HG02852 (cell line): Measurements from ENCODE around the gene CDKN1C.

Experiments used
- ATAC-seq: cut with Tn5 transposase; IDR thresholded peaks from one replicate; pipeline ENCODE4 v1.9.1; 2021; ENCODE audit warnings: mild to moderate bottlenecking, moderate library complexity; ENCODE audit not compliant: unreplicated experiment

The CDKN1C gene

DNA sequence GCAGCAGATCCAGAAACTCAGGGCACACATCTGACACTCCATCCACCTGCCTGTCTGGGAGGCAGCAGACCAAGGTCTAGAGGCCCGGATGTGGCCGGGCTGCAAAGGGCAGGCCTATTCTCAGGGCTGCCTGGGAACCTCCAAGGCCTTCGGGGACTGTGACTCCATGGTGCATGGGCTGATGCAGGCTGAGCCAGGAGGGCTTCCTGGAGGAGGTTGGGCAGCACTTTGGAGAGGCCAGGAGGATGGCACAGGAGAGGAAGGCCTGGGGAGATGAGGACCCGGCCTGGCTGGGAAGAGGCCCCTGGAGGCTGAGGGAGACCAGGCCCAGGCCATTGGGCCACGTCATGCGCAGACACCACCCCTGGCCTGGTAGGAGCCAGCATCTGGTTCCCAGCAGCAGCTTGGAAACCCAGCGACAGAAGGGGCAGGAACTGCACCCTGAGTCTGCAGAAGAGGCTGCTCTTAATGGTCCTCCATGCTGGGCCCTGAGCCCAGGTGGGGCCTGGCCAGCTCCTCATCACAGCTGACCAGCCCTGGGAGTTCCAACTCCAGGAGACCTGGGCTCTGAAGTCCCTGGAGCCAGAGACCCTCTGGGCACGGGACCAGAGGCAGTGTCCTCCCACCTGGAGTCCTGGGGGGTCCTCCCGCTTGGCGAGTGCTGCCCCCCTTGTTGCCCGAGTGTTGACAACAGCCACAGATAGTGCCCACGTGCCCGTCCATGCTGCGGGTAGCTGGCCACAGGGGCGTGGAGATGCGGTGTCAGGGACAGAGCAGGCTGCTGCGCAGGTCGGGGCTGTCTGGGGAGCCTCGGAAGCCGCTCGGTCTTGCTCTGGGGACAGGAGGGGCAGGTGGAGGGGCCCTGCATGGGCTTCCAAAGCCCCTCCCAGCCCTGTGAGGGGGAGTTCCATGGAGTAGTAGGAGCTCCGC is 38.1 kb upstream of the CDKN1C start:
- no peak for ATAC-seq

GRCh38 chr11:2922655-2923054 is 37.1 kb upstream of the CDKN1C start:
- ATAC-seq: no peak

GRCh38 chr11:2921742-2922493 is 36.3 kb upstream of the CDKN1C start:
- ATAC-seq: no peak

DNA sequence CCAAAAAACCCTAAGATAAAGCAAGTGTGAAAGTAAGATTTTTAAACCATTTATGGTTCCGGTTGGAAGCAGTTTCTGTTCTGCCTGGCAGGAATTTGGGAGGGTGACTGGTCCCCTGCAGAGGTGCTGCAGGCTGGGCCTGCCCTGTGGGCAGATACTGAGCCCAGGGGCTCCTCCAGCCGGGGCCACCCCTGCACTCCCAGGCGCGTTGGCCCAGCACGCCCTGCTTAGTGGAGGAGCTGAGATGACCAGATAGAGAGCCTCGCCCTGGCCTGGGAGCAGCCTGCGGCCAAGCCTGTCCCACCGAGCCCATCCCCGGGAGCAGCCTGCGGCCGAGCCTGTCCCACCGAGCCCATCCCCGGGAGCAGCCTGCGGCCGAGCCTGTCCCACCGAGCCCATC is 35.7 kb upstream of the CDKN1C start:
- ATAC-seq: no peak

- ATAC-seq: no peak
Measured at GRCh38 chr11:2920343-2920742, 34.8 kb upstream of the CDKN1C start.

DNA sequence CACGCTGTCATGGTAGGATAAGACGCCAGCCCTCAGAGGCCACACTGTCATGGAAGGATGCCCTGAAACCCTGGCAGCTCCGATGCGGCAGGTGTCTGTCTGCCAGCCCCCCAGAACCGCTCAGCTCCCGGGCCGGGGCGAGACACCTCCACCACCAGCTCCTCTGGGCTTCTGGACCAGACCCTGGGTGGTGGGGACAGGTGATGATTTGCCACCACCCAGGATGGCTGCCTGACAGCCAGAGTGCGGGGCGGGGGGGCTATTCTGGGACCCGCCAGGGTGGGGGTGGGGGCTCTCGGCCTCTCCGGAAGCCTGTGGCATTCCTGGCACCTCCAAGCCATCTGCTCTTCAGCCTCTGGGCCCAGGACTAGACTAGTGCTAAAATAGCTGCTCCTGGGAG is 34.3 kb upstream of the CDKN1C start:
- no peak for ATAC-seq

DNA sequence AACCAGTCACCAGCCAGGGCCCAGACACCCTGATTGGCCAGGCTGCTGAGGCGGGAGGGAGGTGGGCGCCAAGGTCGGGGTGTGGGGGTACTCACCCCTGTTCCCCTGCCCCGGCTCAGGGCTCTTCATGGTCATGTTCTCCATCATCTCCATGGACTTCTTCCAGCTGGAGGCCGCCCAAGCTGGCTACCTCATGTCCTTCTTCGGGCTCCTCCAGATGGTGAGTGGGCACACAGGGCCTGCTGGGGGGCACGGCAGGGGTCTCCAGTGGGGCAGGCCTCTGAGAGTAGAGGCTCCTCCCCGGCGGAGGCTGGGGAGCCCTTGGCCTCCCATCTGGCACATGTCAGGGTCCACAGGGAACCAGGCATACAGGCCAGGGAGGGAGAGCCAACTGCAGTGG is 33.6 kb upstream of the CDKN1C start:
- no peak for ATAC-seq

DNA sequence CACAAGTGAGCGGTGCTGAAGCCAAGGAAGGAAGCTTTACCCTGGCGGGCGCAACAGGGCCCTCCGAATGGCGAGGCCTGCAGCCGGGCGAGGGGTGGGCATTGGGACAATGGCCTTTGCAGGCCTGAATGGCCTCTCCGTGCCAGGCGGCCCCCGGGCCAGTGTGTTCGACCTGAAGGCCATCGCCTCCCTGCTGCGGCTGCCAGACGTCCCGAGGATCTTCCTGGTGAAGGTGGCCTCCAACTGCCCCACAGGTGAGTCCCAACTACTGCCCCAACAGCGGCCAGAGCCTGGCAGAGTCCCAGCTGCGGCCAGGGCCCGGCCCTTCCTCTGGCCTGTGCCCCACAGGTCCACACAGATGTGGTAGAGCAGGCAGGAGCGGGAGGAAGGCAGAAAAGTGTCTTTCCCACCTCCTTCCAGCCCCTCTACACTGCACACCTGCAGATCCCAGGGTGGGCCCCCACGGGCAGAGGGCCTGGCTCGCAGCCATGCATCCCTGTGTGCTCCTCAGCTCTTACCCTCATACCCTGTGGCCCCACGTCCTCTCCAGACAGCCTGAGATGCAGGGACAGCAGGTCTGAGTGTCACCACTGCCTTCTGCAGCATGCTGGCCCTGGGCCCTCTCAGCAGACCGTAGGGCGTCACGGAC is 32.4 kb upstream of the CDKN1C start:
- ATAC-seq: no peak

DNA sequence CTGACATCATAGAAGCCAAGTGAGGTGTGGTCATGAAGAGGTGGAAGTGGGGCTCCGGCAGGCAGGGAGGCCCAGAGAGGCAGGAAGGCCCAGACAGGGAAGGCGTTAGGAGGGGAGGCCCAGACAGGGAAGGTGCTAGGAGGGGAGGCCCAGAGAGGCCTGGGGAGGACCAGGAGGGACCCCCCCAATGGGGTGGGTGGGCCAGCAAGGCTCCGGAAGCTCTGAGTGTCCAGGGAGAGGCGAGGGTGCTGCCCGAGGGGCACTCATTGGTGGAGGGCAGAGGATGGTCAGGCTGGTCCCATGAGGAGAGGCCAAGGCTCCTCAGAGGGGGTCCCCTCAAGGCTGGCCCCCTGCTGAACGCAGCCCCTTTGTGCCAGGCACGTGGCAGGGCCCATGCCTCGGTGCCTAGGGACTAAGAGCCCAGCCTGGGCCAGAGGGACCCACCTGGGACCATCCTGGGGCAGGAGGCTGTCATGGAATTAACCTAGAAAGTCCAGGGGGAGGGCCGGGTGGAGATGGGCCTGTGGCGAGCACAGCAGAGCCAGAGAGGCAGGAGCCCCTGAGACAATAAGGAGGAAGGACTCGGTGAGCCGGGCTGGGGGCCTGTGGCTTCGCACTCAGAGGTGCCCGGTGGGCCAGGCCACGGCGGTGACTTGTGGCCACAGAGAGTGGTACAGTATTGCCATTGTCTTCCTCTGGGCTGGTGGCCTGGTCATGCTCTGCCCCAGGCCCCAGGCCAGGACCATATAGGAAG is 31.5 kb upstream of the CDKN1C start:
- ATAC-seq: no peak

- ATAC-seq: no peak
Measured at GRCh38 chr11:2916114-2916891, 30.7 kb upstream of the CDKN1C start.

- ATAC-seq: no peak
Measured at GRCh38 chr11:2915473-2915872, 29.9 kb upstream of the CDKN1C start.

- ATAC-seq: no peak
Measured at GRCh38 chr11:2914455-2915195, 29.1 kb upstream of the CDKN1C start.

GRCh38 chr11:2913776-2914175 is 28.2 kb upstream of the CDKN1C start:
- no peak for ATAC-seq

- no peak for ATAC-seq
Measured at GRCh38 chr11:2913019-2913431, 27.4 kb upstream of the CDKN1C start.

DNA sequence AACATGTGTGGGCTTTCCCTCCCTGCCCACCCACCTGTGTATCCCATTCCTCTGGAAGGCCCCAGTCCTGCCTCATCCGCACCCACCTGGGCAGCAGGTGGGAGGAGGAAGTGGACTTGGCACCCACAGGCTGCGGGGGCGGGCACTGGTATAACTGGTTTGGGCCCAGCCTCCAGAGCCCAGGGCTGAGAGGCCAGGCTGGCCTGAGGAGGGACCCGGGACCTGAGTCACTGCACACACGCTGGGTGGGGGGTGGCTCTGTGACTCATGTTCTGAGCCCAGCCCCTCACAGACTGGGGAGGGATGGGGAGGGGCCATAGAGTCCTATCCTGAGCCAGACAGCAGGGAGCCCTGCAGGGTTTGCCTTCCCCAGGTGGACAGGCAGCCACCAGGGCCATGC is 26.9 kb upstream of the CDKN1C start:
- ATAC-seq: no peak

GRCh38 chr11:2911785-2912391 is 26.3 kb upstream of the CDKN1C start:
- no peak for ATAC-seq

- no peak for ATAC-seq
Measured at GRCh38 chr11:2911088-2911784, 25.7 kb upstream of the CDKN1C start.

DNA sequence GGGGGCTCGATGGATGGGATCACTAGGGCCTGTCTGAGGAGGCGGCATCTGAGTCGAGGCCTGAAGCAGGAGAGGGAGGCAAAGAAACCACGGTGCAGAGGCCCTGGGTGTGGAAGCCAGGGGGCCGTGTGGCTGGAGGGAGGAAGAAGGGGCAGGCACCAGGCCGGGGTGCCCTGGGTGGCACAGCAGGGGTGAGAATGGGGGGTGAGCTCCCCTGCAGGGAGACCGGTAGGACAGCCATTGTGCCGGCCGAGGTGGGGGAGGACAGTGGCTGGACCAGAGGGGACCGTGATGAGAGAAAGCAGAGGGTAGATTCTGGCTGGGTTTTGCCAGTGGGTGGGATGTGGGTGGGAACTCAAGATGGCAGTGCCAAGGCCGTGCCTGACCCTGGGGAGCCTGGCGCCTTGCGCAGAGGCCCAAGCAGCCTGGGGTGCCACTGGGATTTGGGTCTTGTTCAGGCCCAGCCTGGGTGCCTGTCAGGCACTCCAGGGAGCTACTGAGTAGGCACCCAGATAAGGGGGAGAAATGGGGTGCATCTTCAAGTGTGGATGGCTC is 24.9 kb upstream of the CDKN1C start:
- no peak for ATAC-seq
